Colonic mucosa (tissue), 4 donors: ENCODE measurements around the gene EIF4H. TPM values are rescaled to one million over a fixed set of nuclear protein-coding genes. Genes with fewer than 3 reads are reported as not detected.

Source experiments
- DNase-seq: peaks from one replicate; pipeline ENCODE4 v3.0.0-alpha.2; 2020
- H3K27ac ChIP-seq: fragments of 200-600 bp; one replicate; pipeline ENCODE4 v1.8.0; 2021
- H3K27me3 ChIP-seq: fragments of 200-600 bp; one replicate; pipeline ENCODE4 v1.8.0; 2021
- H3K36me3 ChIP-seq: fragments of 200-600 bp; one replicate; pipeline ENCODE4 v1.8.0; 2021
- H3K4me1 ChIP-seq: fragments of 200-600 bp; one replicate; pipeline ENCODE4 v1.8.0; 2021; ENCODE audit warnings: mild to moderate bottlenecking
- H3K4me3 ChIP-seq: fragments of 200-600 bp; one replicate; pipeline ENCODE4 v1.8.0; 2021
- H3K9ac ChIP-seq, 2 donors: one replicate each; pipeline ENCODE4 v1.7.0; 2013; ENCODE audit warnings: control low read depth in 2 of 2, low read depth in 2 of 2, low read length in 2 of 2
- H3K9me3 ChIP-seq: fragments of 200-600 bp; one replicate; pipeline ENCODE4 v1.8.0; 2021
- CTCF ChIP-seq: fragments of 200-600 bp; IDR thresholded peaks from one replicate; pipeline ENCODE4 v1.8.0; 2022; ENCODE audit warnings: antibody characterized with exemption, mild to moderate bottlenecking
- intact Hi-C: fragments of 100-400 bp; cut with DNase I; formaldehyde crosslinking; loops from one replicate; pipeline ENCODE4 v1.14.1; 2022
- total RNA-seq, 2 donors: library from RNA; stranded (reverse); fragmentation: NEBNext Ultra II Directional in 1 of 2; extraction: Animal tissue kit (Norgen Biotek cat#: 25700) in 1 of 2; gene quantifications; one replicate each; pipeline ENCODE4 v1.2.1, GENCODE V29; 2021
- donor health status: healthy.
- donor health status: DM: no; HTN: no; CAD: no.
- donor health status: DM: no; HTN: no; CAD: no.

EIF4H gene
- total RNA-seq, 2 donors from 2014 or later, result 297 to 302 TPM

GRCh38 chr7:74228951-74229900 lies 55.1 kb downstream of the EIF4H start:
- no peak for TF ChIP-seq CTCF
- no peaks in the 10 kb centered on the region for H3K36me3 ChIP-seq
- DNase-seq, result no peak
- intact Hi-C loops, result no loop called here
- H3K27me3 ChIP-seq, result no peaks in the 10 kb centered on the region
- no peak overlapping the region for H3K27ac ChIP-seq
- H3K4me3 ChIP-seq, result no peak overlapping the region
- no peaks in the 10 kb centered on the region for H3K9me3 ChIP-seq
- no peaks in the 10 kb centered on the region for H3K4me1 ChIP-seq
- no peak overlapping the region for H3K9ac ChIP-seq

- Histone ChIP-seq H3K36me3 (no peaks in the 10 kb centered on the region), H3K27ac (no peak overlapping the region), H3K4me3 (no peak overlapping the region), H3K9me3 (no peaks in the 10 kb centered on the region), H3K4me1 (no peaks in the 10 kb centered on the region), H3K9ac (no peak overlapping the region), H3K27me3 (no peaks in the 10 kb centered on the region)
- TF ChIP-seq CTCF, result no peak
- intact Hi-C loops, result no loop called here
- DNase-seq, result no peak
These were observed 56.5 kb downstream of the EIF4H start for GRCh38 chr7:74230446-74231231.

GRCh38 chr7:74231232-74231590 lies 57.1 kb downstream of the EIF4H start:
- no peak for DNase-seq

GRCh38 chr7:74233655-74234285 lies 59.6 kb downstream of the EIF4H start:
- no peaks in the 10 kb centered on the region for H3K4me1 ChIP-seq
- no peak overlapping the region for H3K9ac ChIP-seq
- H3K9me3 ChIP-seq, result no peaks in the 10 kb centered on the region
- DNase-seq, result no peak
- TF ChIP-seq CTCF, result no peak
- H3K27me3 ChIP-seq, result no peaks in the 10 kb centered on the region
- no peak overlapping the region for H3K4me3 ChIP-seq
- H3K27ac ChIP-seq, result no peak overlapping the region
- intact Hi-C loops, result no loop called here
- no peaks in the 10 kb centered on the region for H3K36me3 ChIP-seq

More at GRCh38 chr7:74231232-74231590, 57.1 kb downstream of the EIF4H start:
- H3K9me3 ChIP-seq, result no peaks in the 10 kb centered on the region
- H3K27me3 ChIP-seq, result no peaks in the 10 kb centered on the region
- no peak overlapping the region for H3K9ac ChIP-seq
- no peak for TF ChIP-seq CTCF
- H3K4me1 ChIP-seq, result no peaks in the 10 kb centered on the region
- no peak overlapping the region for H3K27ac ChIP-seq
- H3K4me3 ChIP-seq, result no peak overlapping the region
- H3K36me3 ChIP-seq, result no peaks in the 10 kb centered on the region
- intact Hi-C loops, result no loop called here

- Histone ChIP-seq H3K9me3 (no peaks in the 10 kb centered on the region), H3K27me3 (no peaks in the 10 kb centered on the region), H3K4me3 (no peak overlapping the region), H3K27ac (no peak overlapping the region), H3K36me3 (no peaks in the 10 kb centered on the region), H3K9ac (no peak overlapping the region), H3K4me1 (no peaks in the 10 kb centered on the region)
- no peak for DNase-seq
- no peak for TF ChIP-seq CTCF
- intact Hi-C loops, result no loop called here
These were observed 61.5 kb downstream of the EIF4H start for GRCh38 chr7:74235518-74236268.
